HFF-Myc (cell line): ENCODE results near the gene TM4SF4.
A peak's percentile ranks its signal among the peaks of the same experiment; 100 is the strongest.

Experiments used
- DNase-seq: peaks from one replicate; pipeline ENCODE4 v3.0.0-alpha.2; 2011; ENCODE audit warnings: low read depth; ENCODE audit errors: extremely low read depth
- H3K4me3 ChIP-seq: replicated peaks from 2 replicates; pipeline ENCODE4 v1.5.1; 2011; ENCODE audit warnings: low read depth, mild to moderate bottlenecking, control low read depth, low read length
- CTCF ChIP-seq: IDR thresholded peaks from 2 replicates; pipeline ENCODE4 v1.5.1; 2012; ENCODE audit warnings: mild to moderate bottlenecking, low read depth, low read length, control low read depth; ENCODE audit errors: missing control alignments

TM4SF4 gene

DNA sequence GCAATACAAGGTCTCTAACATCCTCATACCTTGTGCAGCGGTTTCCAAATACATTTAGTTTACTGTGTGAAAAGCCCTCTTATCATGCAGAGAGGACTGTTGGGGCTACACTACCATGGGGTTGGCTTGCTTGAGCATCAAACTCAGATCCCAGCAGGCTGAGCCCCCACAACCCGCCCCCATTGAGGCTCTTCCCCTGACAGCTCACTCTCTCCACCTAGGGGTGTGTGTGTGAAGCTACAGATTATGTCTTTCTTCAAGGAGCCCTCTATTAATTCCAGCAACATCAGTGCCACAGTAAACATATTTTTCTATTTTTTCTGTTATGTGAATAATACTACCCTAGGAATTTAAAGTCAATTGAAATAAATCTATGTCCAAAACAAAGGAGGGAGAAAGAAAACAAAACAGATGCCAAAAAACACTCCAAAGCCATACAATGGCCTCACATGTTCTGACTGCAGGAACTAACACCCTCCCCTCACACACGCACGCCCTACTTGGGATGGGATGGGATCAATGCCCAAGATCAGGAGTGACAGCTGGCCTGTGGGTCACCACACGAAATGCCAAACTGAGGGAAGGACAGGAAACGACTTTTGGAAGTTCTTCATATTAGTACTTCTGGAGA, 14.7 kb downstream of the TM4SF4 start:
- H3K4me3 ChIP-seq: no peak overlapping the region
- no peak for DNase-seq
- TF ChIP-seq CTCF: peak; percentile 68

DNA sequence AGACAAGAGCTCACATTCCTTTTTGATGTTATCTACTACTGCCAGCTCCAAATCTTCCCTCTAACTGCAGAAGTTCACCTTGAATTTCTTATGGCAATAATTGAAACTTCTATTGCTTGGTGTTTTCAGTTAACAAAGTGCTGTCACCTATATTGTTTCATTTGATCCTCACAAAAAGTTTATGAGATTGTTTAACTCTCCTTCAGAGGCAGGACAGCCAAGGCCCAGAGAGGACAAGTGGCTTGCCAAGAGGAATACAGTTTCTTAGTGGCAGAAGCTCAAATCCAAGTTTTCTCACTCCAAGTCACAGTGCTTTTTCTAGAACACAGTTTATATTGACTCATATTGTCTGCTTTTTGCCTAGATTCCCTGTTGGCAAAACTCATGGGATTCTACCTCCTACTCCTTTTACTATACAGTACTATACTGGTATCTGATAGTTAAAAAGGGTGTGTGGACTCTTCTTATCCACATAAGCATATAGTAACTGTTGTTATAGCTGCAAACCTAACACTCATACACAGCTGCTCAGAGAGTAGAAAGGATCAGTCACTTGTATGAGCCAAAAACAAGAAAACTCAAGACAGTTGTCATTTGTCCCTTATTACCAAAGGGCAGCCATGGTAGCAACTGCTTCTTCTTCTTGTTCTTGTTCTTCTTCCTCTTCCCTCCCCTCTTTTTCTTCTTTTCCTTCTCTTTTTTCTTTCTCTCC, 15.9 kb downstream of the TM4SF4 start:
- DNase-seq: no peak
- no peak overlapping the region for H3K4me3 ChIP-seq
- TF ChIP-seq CTCF: no peak

- no peak overlapping the region for H3K4me3 ChIP-seq
- DNase-seq: no peak
- TF ChIP-seq CTCF: no peak
Observed at GRCh38 chr3:149493315-149494021, 19.0 kb downstream of the TM4SF4 start.

DNA sequence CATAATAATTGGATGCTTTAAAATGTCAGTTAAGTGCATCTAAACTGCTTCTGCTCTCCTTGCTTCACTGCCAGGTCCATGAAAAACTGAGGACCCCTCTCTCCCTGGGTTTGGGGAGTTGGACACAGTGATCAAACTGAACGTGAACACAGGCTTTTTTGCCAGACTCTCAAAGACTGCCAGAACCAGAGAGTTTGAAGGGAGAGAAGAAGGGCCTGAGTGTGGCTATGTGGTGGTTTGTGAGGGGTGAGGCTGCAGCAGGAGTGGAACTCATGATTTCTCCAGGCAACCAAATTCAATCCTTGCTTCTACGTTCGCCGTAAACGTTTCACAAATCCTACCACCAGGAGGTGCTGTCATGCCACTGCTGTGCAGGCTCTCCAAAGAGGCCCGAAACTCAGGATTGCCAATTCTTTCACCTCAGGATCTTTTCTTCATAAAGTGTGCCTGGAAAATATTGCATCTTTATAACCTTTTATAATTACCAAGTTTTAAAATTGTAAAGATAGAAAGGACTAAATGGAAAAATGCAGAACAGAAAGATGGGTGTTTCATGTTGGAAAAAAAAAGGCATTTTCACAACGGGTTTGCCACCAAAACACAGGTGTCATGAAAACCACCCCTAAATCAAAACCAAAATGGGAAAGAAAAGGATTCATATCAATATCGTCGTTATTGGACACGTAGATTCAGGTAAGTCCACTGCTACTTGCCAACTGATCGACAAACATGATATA, 19.7 kb downstream of the TM4SF4 start:
- peak; percentile 80 for TF ChIP-seq CTCF
- peak; percentile 55 for DNase-seq
- H3K4me3 ChIP-seq: no peak overlapping the region

GRCh38 chr3:149494759-149495580, 20.5 kb downstream of the TM4SF4 start:
- DNase-seq: no peak
- no peak for TF ChIP-seq CTCF
- no peak overlapping the region for H3K4me3 ChIP-seq

DNA sequence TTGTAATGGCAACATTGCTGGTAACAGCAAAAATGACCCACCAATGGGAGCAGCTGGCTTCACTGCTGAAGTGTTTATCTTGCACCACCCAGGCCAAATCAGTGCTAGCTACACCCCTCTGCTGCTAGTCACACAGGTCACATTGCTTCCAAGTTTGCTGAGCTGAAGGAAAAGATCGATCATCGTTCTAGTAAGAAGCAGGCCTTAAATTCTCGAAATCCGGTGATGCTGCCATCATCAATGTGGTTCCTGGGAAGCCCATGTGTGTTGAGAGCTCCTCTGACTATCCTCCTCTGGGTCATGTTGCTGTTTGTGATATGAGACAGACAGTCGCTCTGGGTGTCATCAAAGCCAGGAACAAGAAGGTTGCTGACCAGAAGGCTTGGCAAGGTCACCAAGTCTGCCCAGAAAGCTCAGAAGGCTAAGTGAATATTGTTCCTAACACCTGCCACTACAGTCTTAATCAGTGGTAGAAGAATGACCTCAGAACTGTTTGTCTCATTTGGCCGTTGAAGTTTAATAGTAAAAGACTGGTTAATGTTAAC, 21.2 kb downstream of the TM4SF4 start:
- no peak overlapping the region for H3K4me3 ChIP-seq
- no peak for DNase-seq
- TF ChIP-seq CTCF: no peak
